OCI-LY7 (cell line): ENCODE data around the gene PUDP. TPM values are rescaled to one million over a fixed set of nuclear protein-coding genes. Genes with fewer than 3 reads are reported as not detected.
A peak's percentile ranks its signal among the peaks of the same experiment; 100 is the strongest.

Source experiments
- BruUV-seq: library from RNA; stranded (reverse); fragments of 400-500 nt; replicated peaks from 2 replicates; lab custom pipeline; 2021; lab: Mats Ljungman, UMichigan
- CTCF ChIA-PET: fragments of 300-600 bp; sonication (Branson Sonifier 250); formaldehyde crosslinking; loops from one replicate; lab custom pipeline; 2022; ENCODE audit warnings: antibody characterized with exemption; ENCODE audit not compliant: unreplicated experiment; lab: Charles Lee
- POLR2A ChIA-PET: fragments of 300-600 bp; sonication (Branson Sonifier 250); formaldehyde crosslinking; loops from one replicate; lab custom pipeline; 2022; ENCODE audit warnings: antibody characterized with exemption; lab: Charles Lee
- DNase-seq: peaks from one replicate; pipeline ENCODE4 v3.0.0-alpha.2; 2015; ENCODE audit warnings: low spot score
- H2AFZ ChIP-seq: fragments of 200-600 bp; sonication (generic), shearing (Covaris generic); 2 replicates; pipeline ENCODE4 v1.6.1; 2014; ENCODE audit warnings: mild to moderate bottlenecking, antibody characterized with exemption, low read length, moderate library complexity
- H3K27ac ChIP-seq: fragments of 200-600 bp; sonication (generic); 2 replicates; pipeline ENCODE4 v1.5.1; 2014; ENCODE audit warnings: mixed run types, low read depth, mild to moderate bottlenecking, moderate library complexity, low read length, inconsistent platforms; ENCODE audit not compliant: poor library complexity, severe bottlenecking
- H3K36me3 ChIP-seq: fragments of 200-600 bp; sonication (generic); 2 replicates; pipeline ENCODE4 v1.6.1; 2014; ENCODE audit warnings: mild to moderate bottlenecking, antibody characterized with exemption, low read length, moderate library complexity, mixed read lengths; ENCODE audit not compliant: insufficient read depth
- H3K4me1 ChIP-seq: fragments of 200-600 bp; sonication (generic); 2 replicates; pipeline ENCODE4 v1.5.1; 2014; ENCODE audit warnings: mild to moderate bottlenecking, low read length; ENCODE audit not compliant: insufficient read depth, poor library complexity, severe bottlenecking
- H3K4me2 ChIP-seq: fragments of 200-600 bp; sonication (generic); 2 replicates; pipeline ENCODE4 v1.6.1; 2014; ENCODE audit warnings: mild to moderate bottlenecking, low read length
- H3K4me3 ChIP-seq: fragments of 200-600 bp; sonication (generic); 2 replicates; pipeline ENCODE4 v1.5.1; 2014; ENCODE audit warnings: mild to moderate bottlenecking, low read depth, low read length; ENCODE audit not compliant: poor library complexity, severe bottlenecking
- H3K79me2 ChIP-seq: fragments of 200-600 bp; sonication (generic); 2 replicates; pipeline ENCODE4 v1.6.1; 2016; ENCODE audit warnings: low read depth, mild to moderate bottlenecking, low read length, moderate library complexity, mixed read lengths; ENCODE audit not compliant: insufficient read depth
- H3K9me2 ChIP-seq: fragments of 200-600 bp; sonication (generic); 2 replicates; pipeline ENCODE4 v1.6.1; 2016; ENCODE audit warnings: mild to moderate bottlenecking, low read length, mixed read lengths; ENCODE audit not compliant: insufficient read depth
- H3K9me3 ChIP-seq: fragments of 200-600 bp; sonication (generic); 2 replicates; pipeline ENCODE4 v1.6.1; 2014; ENCODE audit warnings: mild to moderate bottlenecking, mixed run types, low read length, mixed read lengths
- H4K20me1 ChIP-seq: fragments of 200-600 bp; sonication (generic); 2 replicates; pipeline ENCODE4 v1.6.1; 2014; ENCODE audit warnings: mild to moderate bottlenecking, antibody characterized with exemption, low read length, moderate library complexity, mixed read lengths; ENCODE audit not compliant: insufficient read depth
- EZH2phosphoT487 ChIP-seq: fragments of 200-600 bp; sonication (generic); IDR thresholded peaks from 2 replicates; pipeline ENCODE4 v1.6.1; 2018; ENCODE audit warnings: low read depth, borderline replicate concordance, mild to moderate bottlenecking, mixed run types, antibody characterized with exemption, low read length, moderate library complexity, mixed read lengths
- intact Hi-C: fragments of 100-400 bp; cut with micrococcal nuclease; formaldehyde crosslinking; loops from one replicate; pipeline ENCODE4 v1.10.0; 2022; ENCODE audit not compliant: unreplicated experiment
- total RNA-seq, 2 experiments: library from RNA; depleted of rRNA in 1 of 2; stranded (reverse); fragments of >200 nt in 1 of 2; shearing (Covaris generic) in 1 of 2; gene quantifications; 2 replicates each; pipeline ENCODE4 v1.2.3, GENCODE V29; 2014 to 2022
- TF ChIP-seq, protein P1 (sequence below): fragments of 200-600 bp; sonication (generic); conservative IDR thresholded peaks from 2 replicates; pipeline ENCODE4 v1.5.1; 2014; ENCODE audit warnings: mild to moderate bottlenecking, antibody characterized with exemption, low read length, moderate library complexity, mixed read lengths

PUDP gene
- total RNA-seq, 2 experiments from 2014 or later: 8.8 to 25.7 TPM

DNA sequence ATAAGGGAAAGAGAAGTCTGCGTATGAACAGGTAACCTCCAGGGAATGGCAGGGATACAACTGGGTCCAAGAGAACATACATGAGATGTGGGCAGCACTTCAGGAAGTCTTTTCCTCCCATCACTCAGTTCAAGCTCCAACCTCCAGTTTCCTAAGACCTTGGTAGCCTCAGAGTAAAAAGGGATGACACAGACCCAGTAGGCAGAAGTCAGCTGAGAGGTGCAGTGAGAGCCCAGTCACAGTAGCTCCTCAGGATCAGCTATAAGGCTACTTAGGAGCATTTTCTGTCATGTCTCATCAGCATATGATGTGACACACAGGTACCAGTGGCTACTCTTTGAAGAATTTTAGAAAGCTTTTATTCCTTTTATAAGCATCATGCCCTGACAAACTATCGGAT lies 13.0 kb downstream of the PUDP start:
- peaks cover 50% of the 10 kb centered on the region for H3K4me1 ChIP-seq
- TF ChIP-seq, protein P1, sequence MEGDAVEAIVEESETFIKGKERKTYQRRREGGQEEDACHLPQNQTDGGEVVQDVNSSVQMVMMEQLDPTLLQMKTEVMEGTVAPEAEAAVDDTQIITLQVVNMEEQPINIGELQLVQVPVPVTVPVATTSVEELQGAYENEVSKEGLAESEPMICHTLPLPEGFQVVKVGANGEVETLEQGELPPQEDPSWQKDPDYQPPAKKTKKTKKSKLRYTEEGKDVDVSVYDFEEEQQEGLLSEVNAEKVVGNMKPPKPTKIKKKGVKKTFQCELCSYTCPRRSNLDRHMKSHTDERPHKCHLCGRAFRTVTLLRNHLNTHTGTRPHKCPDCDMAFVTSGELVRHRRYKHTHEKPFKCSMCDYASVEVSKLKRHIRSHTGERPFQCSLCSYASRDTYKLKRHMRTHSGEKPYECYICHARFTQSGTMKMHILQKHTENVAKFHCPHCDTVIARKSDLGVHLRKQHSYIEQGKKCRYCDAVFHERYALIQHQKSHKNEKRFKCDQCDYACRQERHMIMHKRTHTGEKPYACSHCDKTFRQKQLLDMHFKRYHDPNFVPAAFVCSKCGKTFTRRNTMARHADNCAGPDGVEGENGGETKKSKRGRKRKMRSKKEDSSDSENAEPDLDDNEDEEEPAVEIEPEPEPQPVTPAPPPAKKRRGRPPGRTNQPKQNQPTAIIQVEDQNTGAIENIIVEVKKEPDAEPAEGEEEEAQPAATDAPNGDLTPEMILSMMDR: no peak
- no peak for TF ChIP-seq EZH2phosphoT487
- H2AFZ ChIP-seq: no peak overlapping the region
- H3K79me2 ChIP-seq: peaks cover 58% of the 10 kb centered on the region
- H3K4me3 ChIP-seq: no peak overlapping the region
- no peaks in the 10 kb centered on the region for H3K9me3 ChIP-seq
- peak overlapping the region; percentile 84 for H3K27ac ChIP-seq
- no peaks in the 10 kb centered on the region for H4K20me1 ChIP-seq
- CTCF ChIA-PET: interaction anchor here (1.3 to 2.0 kb wide), 2 partner anchors 12 to 44 kb away, joined by 3 to 6 read pairs; partner anchors contain the start of gene STS
- POLR2A ChIA-PET: interaction anchor here (0.9 to 5.0 kb wide), 8 partner anchors 10 to 90 kb away, joined by 4 to 38 read pairs (median 5); partner anchors contain the start of gene PUDP
- DNase-seq: no peak
- H3K36me3 ChIP-seq: peaks cover 26% of the 10 kb centered on the region
- H3K4me2 ChIP-seq: peak overlapping the region; percentile 73
- intact Hi-C loops: loop anchor here (5.0 kb wide), 1 partner anchor 87 kb away; no protein-coding TSS in a partner anchor
- no TSS peak for BruUV-seq
- no peaks in the 10 kb centered on the region for H3K9me2 ChIP-seq

DNA sequence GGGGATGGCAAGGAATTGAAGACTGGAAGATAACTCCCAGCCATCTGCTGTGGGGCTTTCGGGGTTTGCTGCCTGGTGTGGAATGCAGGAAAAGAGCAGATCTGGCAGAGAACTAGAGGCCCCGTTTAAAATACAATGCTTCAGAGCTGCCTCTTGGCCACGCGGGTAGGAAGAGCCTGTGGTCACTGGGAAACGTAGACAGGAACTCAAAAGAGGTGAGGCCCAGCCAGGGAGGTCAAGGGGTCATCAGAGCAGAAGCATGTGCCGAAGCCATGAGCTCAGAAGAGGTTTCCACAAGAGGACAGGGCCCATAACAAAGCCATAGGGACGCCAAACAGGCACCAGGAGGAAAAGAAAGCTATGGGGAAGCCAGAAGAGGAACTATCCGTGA lies 14.9 kb downstream of the PUDP start:
- peak overlapping the region; percentile 50 for H3K4me3 ChIP-seq
- intact Hi-C loops: loop anchor here (5.0 kb wide), 1 partner anchor 89 kb away; no protein-coding TSS in a partner anchor
- H3K27ac ChIP-seq: peak overlapping the region; percentile 84
- peaks cover 22% of the 10 kb centered on the region for H3K36me3 ChIP-seq
- no peaks in the 10 kb centered on the region for H4K20me1 ChIP-seq
- no peak for TF ChIP-seq EZH2phosphoT487
- TF ChIP-seq, protein P1: no peak
- H3K4me1 ChIP-seq: peaks cover 50% of the 10 kb centered on the region
- no peaks in the 10 kb centered on the region for H3K9me3 ChIP-seq
- ChIA-PET POLR2A (interaction anchor here (0.5 to 5.0 kb wide), 6 partner anchors 11 to 132 kb away, joined by 3 to 38 read pairs (median 4); partner anchors contain the start of gene PUDP), CTCF (interaction anchor here (0.9 to 2.0 kb wide), 3 partner anchors 11 to 18 kb away, joined by 3 to 6 read pairs (median 4); partner anchors contain the start of gene STS)
- peak overlapping the region; percentile 12; the same call in 1 of the 2 replicates for H2AFZ ChIP-seq
- H3K4me2 ChIP-seq: peak overlapping the region; percentile 73
- no peak for DNase-seq
- no TSS peak for BruUV-seq
- H3K9me2 ChIP-seq: no peaks in the 10 kb centered on the region
- H3K79me2 ChIP-seq: peaks cover 54% of the 10 kb centered on the region
